ENCODE data around the gene FAM237B.
A peak's percentile ranks its signal among the peaks of the same experiment; 100 is the strongest.

FAM237B gene

DNA sequence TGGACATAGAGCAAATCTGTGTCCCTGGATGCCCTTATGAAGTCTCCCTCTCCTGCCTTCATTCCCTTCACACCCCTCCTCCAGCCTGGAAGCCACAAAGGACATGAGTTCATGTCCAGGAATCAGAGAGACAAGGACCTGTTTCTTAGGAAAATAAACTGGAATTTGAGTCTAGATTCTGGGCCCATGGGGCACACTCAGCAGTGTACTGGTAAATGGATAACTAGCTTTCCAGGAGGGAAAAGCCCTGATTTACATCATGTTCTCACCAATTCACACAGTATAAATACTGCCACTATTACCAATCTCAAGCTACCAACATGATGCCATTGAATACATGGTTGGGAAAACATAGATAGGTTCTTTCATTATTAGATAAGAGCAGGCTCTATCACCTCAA is 9.9 kb downstream of the FAM237B start:
- no peaks in the 10 kb centered on the region for H3K27me3 Mint-ChIP-seq (ENCODE audit: low read depth)
- H3K4me1 Mint-ChIP-seq = no peaks in the 10 kb centered on the region
- TF ChIP-seq, protein P1, sequence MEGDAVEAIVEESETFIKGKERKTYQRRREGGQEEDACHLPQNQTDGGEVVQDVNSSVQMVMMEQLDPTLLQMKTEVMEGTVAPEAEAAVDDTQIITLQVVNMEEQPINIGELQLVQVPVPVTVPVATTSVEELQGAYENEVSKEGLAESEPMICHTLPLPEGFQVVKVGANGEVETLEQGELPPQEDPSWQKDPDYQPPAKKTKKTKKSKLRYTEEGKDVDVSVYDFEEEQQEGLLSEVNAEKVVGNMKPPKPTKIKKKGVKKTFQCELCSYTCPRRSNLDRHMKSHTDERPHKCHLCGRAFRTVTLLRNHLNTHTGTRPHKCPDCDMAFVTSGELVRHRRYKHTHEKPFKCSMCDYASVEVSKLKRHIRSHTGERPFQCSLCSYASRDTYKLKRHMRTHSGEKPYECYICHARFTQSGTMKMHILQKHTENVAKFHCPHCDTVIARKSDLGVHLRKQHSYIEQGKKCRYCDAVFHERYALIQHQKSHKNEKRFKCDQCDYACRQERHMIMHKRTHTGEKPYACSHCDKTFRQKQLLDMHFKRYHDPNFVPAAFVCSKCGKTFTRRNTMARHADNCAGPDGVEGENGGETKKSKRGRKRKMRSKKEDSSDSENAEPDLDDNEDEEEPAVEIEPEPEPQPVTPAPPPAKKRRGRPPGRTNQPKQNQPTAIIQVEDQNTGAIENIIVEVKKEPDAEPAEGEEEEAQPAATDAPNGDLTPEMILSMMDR (IDR thresholded peaks at IDR 0.05; ENCODE audit: unreplicated experiment in 3 of 3) = no peak
- no peak overlapping the region for H3K27ac Mint-ChIP-seq
- no peaks in the 10 kb centered on the region for H3K36me3 Mint-ChIP-seq (ENCODE audit: low read depth)
- H3K4me3 Mint-ChIP-seq = no peak overlapping the region
- no peaks in the 10 kb centered on the region for H3K9me3 Mint-ChIP-seq

DNA sequence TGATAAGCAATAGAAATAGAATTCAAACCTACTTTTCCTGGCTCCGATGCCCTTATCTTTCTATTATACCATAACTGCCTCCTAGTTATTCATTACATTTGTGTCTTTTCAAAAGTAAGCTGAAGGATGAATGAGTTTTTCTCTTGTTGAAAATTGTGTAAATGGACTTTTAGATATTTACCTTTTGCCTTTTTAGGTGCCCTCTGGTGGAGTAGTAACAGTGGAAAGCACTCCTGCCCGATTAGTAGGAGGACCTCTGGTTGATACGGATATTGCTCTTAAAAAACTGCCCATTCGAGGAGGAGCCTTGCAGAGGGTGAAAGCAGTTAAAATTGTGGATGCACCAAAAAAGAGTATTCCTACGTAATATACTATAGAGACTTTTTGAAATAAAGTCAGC is 11.2 kb downstream of the FAM237B start:
- Mint-ChIP-seq H3K27ac (no peak overlapping the region), H3K4me1 (no peaks in the 10 kb centered on the region), H3K36me3 (ENCODE audit: low read depth) (no peaks in the 10 kb centered on the region), H3K9me3 (no peaks in the 10 kb centered on the region), H3K4me3 (no peak overlapping the region), H3K27me3 (ENCODE audit: low read depth) (no peaks in the 10 kb centered on the region)
- TF ChIP-seq, protein P1 (IDR thresholded peaks at IDR 0.05; ENCODE audit: unreplicated experiment in 3 of 3) = no peak

GRCh38 chr7:90303241-90303640 is 17.9 kb downstream of the FAM237B start:
- H3K27me3 Mint-ChIP-seq (ENCODE audit: low read depth) = no peaks in the 10 kb centered on the region
- no peak overlapping the region for H3K27ac Mint-ChIP-seq
- no peaks in the 10 kb centered on the region for H3K36me3 Mint-ChIP-seq (ENCODE audit: low read depth)
- TF ChIP-seq, protein P1 (IDR thresholded peaks at IDR 0.05; ENCODE audit: unreplicated experiment in 3 of 3) = no peak
- H3K4me1 Mint-ChIP-seq = no peaks in the 10 kb centered on the region
- no peak overlapping the region for H3K4me3 Mint-ChIP-seq
- no peaks in the 10 kb centered on the region for H3K9me3 Mint-ChIP-seq

DNA sequence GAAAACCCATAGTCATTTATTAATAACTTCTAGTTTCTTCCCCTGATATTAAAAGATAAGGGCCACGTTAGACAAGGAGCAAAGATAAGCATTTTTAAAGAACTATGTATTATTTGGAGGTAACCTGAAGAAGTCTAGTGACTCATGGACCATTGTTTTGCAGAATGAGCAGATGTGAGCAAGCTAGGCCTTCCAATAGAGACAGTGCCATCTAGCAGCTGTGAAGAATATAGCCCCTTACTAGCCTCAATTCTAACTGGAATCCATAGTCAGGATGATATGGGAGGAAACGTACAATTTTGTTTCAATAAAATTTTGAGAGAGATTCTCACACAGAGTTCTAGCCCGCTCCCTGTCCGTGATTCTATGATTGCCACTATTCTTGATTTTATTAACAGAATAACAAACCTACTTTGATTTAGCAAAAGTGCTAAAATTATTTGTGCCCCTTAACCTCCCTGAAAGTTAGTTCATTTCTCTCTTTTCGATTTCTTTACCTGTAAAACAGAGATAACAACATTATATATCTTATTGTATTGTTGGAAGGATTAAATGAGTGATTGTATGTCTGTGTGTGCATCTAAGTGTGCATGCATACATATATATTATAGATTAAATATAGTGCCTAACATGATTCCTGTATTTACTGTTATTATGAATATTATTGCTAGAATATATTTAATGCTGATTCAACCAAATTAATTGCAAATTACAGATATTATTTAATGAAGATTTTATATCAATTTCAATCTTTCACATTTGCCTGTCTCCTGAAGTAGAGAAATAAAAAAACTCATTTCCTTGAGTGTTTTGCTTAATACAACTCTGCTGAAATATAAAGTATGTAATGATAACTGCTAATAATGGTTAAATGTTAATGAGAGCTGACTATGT is 22.7 kb downstream of the FAM237B start:
- peaks cover 23% of the 10 kb centered on the region for H3K36me3 Mint-ChIP-seq (ENCODE audit: low read depth)
- H3K9me3 Mint-ChIP-seq = peaks cover 3% of the 10 kb centered on the region
- TF ChIP-seq, protein P1 (IDR thresholded peaks at IDR 0.05; ENCODE audit: unreplicated experiment in 3 of 3) = peak; percentile 38 to 51 (median 39)
- H3K4me3 Mint-ChIP-seq = no peak overlapping the region
- H3K27me3 Mint-ChIP-seq (ENCODE audit: low read depth) = no peaks in the 10 kb centered on the region
- H3K27ac Mint-ChIP-seq = no peak overlapping the region
- H3K4me1 Mint-ChIP-seq = no peaks in the 10 kb centered on the region

- H3K27me3 Mint-ChIP-seq (ENCODE audit: low read depth) = no peaks in the 10 kb centered on the region
- peaks cover 4% of the 10 kb centered on the region for H3K9me3 Mint-ChIP-seq
- H3K4me1 Mint-ChIP-seq = no peaks in the 10 kb centered on the region
- no peak overlapping the region for H3K27ac Mint-ChIP-seq
- H3K4me3 Mint-ChIP-seq = no peak overlapping the region
- peaks cover 54% of the 10 kb centered on the region for H3K36me3 Mint-ChIP-seq (ENCODE audit: low read depth)
- TF ChIP-seq, protein P1 (IDR thresholded peaks at IDR 0.05; ENCODE audit: unreplicated experiment in 3 of 3) = no peak
Observed at GRCh38 chr7:90290244-90291113, 30.6 kb downstream of the FAM237B start.

Measured in nephron (organoid).